ENCODE data around the gene MAP1LC3B.

MAP1LC3B gene

DNA sequence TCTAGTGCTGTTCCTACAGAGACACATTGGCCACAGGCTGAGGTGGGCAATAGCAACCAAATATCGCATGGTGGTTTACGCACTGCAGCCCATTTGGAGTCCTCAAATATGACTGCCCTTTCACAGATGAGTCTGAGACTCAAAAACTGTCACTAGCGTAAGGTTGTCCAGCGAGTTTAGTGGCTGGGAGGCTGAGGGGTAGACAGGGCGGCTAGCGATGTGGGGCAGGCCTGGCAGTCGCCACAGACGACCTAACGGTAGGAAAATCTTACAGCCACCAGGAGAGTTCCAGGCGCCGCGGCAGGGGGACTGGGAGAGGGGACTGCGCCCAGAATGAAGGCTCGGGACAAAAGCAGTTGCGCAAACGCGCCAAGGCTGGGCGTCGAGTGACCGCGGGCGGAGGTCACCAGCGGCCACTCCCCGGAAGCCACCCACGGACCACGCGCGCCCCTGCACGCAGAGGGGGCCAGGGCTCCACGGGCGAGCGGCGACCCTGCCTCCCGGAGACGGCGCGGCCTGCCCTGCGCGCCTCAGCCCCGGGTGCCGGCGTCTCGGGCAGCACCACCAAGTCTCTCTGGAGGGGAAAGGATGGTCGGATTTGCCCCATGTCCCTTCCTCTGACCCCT lies 699 bp upstream of the MAP1LC3B start:
- ATAC-seq (ENCODE audit: low read depth) (peak; percentile 2; the same call in 2 of the 3 replicates), DNase-seq (ENCODE audit: low spot score) (no peak)
- Histone ChIP-seq H3K27ac (ENCODE audit: poor library complexity, severe bottlenecking) (peak overlapping the region; percentile 73), H3K36me3 (ENCODE audit: low read depth) (peaks cover 15% of the 10 kb centered on the region), H3K4me3 (ENCODE audit: severe bottlenecking) (peak overlapping the region; percentile 96), H3K9me3 (ENCODE audit: severe bottlenecking) (no peaks in the 10 kb centered on the region), H3K27me3 (ENCODE audit: insufficient read depth, poor library complexity, severe bottlenecking) (no peaks in the 10 kb centered on the region), H3K4me1 (ENCODE audit: insufficient read depth, poor library complexity, severe bottlenecking) (peaks cover 26% of the 10 kb centered on the region)
- TF ChIP-seq, protein P1, sequence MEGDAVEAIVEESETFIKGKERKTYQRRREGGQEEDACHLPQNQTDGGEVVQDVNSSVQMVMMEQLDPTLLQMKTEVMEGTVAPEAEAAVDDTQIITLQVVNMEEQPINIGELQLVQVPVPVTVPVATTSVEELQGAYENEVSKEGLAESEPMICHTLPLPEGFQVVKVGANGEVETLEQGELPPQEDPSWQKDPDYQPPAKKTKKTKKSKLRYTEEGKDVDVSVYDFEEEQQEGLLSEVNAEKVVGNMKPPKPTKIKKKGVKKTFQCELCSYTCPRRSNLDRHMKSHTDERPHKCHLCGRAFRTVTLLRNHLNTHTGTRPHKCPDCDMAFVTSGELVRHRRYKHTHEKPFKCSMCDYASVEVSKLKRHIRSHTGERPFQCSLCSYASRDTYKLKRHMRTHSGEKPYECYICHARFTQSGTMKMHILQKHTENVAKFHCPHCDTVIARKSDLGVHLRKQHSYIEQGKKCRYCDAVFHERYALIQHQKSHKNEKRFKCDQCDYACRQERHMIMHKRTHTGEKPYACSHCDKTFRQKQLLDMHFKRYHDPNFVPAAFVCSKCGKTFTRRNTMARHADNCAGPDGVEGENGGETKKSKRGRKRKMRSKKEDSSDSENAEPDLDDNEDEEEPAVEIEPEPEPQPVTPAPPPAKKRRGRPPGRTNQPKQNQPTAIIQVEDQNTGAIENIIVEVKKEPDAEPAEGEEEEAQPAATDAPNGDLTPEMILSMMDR (IDR thresholded peaks at IDR 0.05; ENCODE audit: poor library complexity, severe bottlenecking), result no peak

DNA sequence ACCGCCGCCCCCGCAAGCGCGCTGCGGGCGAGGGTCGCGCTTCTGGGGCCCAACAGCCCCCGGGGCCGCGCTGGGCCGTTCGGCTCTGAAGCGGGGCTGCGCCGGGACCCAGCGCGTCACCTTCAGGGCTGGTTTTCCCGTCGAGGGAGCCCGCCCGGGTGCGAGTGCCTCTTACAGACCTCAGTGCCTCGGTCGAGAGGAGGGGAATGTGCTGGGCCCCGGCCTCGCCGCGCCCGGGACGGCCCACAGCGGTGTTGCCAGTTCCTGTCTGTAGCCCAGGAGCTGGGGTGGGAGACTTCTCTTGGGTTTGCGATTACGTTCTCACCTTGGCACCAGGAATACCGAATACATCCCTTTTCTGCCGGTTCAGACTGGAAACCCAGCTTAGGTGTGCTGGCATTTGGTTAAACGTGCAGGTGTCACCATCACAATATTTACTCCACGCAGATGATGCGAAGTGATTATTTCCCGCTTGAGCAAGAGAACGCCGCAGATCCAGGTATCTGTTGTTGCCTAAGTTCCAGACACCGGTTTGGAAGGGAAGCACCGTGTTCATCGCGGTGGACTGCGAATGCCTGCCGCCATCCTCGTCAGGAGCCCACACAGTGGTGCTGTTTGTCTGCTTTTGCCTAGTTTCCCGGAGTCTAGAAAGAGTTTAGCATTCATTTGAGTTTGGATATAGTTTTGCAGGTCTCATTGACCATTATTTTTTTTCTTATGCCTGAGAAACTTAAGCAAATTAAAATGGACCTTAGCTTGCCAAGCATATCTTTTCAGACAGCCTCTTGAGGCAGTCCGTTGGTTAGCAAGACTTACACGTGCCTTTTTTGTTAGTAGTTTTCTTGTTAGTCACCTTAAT lies 914 bp downstream of the MAP1LC3B start:
- TF ChIP-seq, protein P1 (IDR thresholded peaks at IDR 0.05; ENCODE audit: poor library complexity, severe bottlenecking), result peak; percentile 35
- DNase-seq (ENCODE audit: low spot score), result no peak
- peaks cover 20% of the 10 kb centered on the region for H3K36me3 ChIP-seq (ENCODE audit: low read depth)
- H3K27ac ChIP-seq (ENCODE audit: poor library complexity, severe bottlenecking), result peak overlapping the region; percentile 73
- H3K9me3 ChIP-seq (ENCODE audit: severe bottlenecking), result no peaks in the 10 kb centered on the region
- ATAC-seq (ENCODE audit: low read depth), result peak; percentile 18; the same call in 1 of the 3 replicates
- peak overlapping the region; percentile 96 for H3K4me3 ChIP-seq (ENCODE audit: severe bottlenecking)
- H3K4me1 ChIP-seq (ENCODE audit: insufficient read depth, poor library complexity, severe bottlenecking), result peaks cover 22% of the 10 kb centered on the region
- no peaks in the 10 kb centered on the region for H3K27me3 ChIP-seq (ENCODE audit: insufficient read depth, poor library complexity, severe bottlenecking)

DNA sequence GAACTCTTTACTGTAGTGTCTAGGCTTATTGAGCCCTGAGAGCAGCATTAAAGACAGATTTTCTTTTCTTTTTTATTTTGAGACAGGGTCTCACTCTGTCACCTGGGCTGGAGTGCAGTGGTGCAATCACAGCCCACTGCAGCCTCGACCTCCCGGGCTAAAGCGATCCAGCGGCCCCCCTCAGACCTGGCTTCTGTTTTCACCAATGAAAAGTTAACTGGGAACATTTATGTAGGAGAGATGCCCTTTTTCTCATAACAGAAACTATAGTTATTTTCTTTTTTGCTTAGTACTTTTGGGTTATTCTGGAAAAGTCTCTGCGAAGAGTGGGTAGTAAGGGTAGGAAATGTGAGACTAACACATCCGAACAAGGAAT lies 1.5 kb downstream of the MAP1LC3B start:
- Histone ChIP-seq H3K27ac (ENCODE audit: poor library complexity, severe bottlenecking) (peak overlapping the region; percentile 73), H3K9me3 (ENCODE audit: severe bottlenecking) (no peaks in the 10 kb centered on the region), H3K27me3 (ENCODE audit: insufficient read depth, poor library complexity, severe bottlenecking) (no peaks in the 10 kb centered on the region), H3K4me3 (ENCODE audit: severe bottlenecking) (peak overlapping the region; percentile 96), H3K36me3 (ENCODE audit: low read depth) (peaks cover 26% of the 10 kb centered on the region), H3K4me1 (ENCODE audit: insufficient read depth, poor library complexity, severe bottlenecking) (peaks cover 19% of the 10 kb centered on the region)
- ATAC-seq (ENCODE audit: low read depth), result no peak
- no peak for DNase-seq (ENCODE audit: low spot score)
- TF ChIP-seq, protein P1 (IDR thresholded peaks at IDR 0.05; ENCODE audit: poor library complexity, severe bottlenecking), result no peak

DNA sequence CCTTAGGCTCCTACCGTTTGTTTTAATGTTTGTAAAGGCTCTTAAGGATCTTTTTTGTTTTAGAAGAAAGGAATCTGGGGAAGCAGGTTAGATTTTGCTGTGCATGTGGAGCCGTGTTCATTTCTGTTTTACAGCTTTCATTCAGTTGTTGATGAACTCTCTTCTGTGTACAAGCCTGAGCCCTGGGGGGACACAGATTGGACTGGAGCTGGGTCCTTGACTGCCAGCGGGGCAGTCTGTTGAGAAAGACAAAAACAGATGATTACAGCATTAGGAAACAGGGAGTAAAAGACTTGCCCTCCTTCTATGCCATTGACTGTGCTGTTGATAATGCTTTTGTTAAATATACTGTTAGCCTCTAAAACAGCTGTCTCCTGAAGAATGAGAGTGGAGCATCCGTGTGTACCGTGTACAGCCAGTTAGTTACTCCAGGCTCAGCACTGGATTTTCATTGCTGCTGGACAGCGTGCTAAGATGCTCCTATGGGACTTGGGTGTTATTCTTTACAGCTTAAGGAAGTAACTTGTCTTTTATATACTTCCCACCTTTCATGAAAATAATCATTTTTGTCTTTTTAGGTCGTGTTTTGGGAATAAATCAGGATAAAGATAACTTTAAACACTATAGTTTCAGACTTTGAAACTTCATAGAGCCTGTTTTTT lies 3.2 kb downstream of the MAP1LC3B start:
- TF ChIP-seq, protein P1 (IDR thresholded peaks at IDR 0.05; ENCODE audit: poor library complexity, severe bottlenecking), result no peak
- Histone ChIP-seq H3K9me3 (ENCODE audit: severe bottlenecking) (no peaks in the 10 kb centered on the region), H3K4me3 (ENCODE audit: severe bottlenecking) (no peak overlapping the region), H3K27me3 (ENCODE audit: insufficient read depth, poor library complexity, severe bottlenecking) (no peaks in the 10 kb centered on the region), H3K27ac (ENCODE audit: poor library complexity, severe bottlenecking) (no peak overlapping the region), H3K4me1 (ENCODE audit: insufficient read depth, poor library complexity, severe bottlenecking) (peaks cover 11% of the 10 kb centered on the region), H3K36me3 (ENCODE audit: low read depth) (peaks cover 43% of the 10 kb centered on the region)
- ATAC-seq (ENCODE audit: low read depth) (no peak), DNase-seq (ENCODE audit: low spot score) (no peak)
